Mesendoderm (in vitro differentiated cells): Measurements from ENCODE around the gene SCYGR7.
A peak's percentile ranks its signal among the peaks of the same experiment; 100 is the strongest.
"Not testable (repeated sequence)": the region's sequence is repeated elsewhere in the genome, so short reads cannot be mapped to it uniquely, and the experiment has no call there.

Experiments used
- DNase-seq: peaks from one replicate; pipeline ENCODE4 v3.0.0; 2013
- H2AK5ac ChIP-seq: 2 replicates; pipeline ENCODE4 v1.6.1; 2013; ENCODE audit warnings: low read length, inconsistent platforms
- H2BK120ac ChIP-seq: 2 replicates; pipeline ENCODE4 v1.6.1; 2013; ENCODE audit warnings: low read depth, mild to moderate bottlenecking, low read length, moderate library complexity, mixed read lengths
- H2BK15ac ChIP-seq: replicated peaks from 2 replicates; pipeline ENCODE4 v1.6.1; 2013; ENCODE audit warnings: low read depth, mild to moderate bottlenecking, moderate library complexity
- H2BK5ac ChIP-seq: 2 replicates; pipeline ENCODE4 v1.6.1; 2013; ENCODE audit warnings: low read length, inconsistent platforms
- H3K18ac ChIP-seq: 2 replicates; pipeline ENCODE4 v1.6.1; 2013; ENCODE audit warnings: mild to moderate bottlenecking, low read length, mixed read lengths
- H3K23ac ChIP-seq: one replicate; pipeline ENCODE4 v1.6.1; 2013; ENCODE audit warnings: low read length
- H3K27ac ChIP-seq: 2 replicates; pipeline ENCODE4 v1.5.1; 2013; ENCODE audit warnings: low read depth, mild to moderate bottlenecking, inconsistent platforms, low read length, moderate library complexity
- H3K27me3 ChIP-seq: 2 replicates; pipeline ENCODE4 v1.6.1; 2013; ENCODE audit warnings: low read length, control low read depth, mild to moderate bottlenecking, inconsistent platforms; ENCODE audit not compliant: insufficient read depth, poor library complexity
- H3K36me3 ChIP-seq: 2 replicates; pipeline ENCODE4 v1.6.1; 2013; ENCODE audit warnings: low read length, inconsistent platforms; ENCODE audit not compliant: control insufficient read depth, insufficient read depth
- H3K4ac ChIP-seq: one replicate; pipeline ENCODE4 v1.6.1; 2013; ENCODE audit warnings: low read depth, mild to moderate bottlenecking, low read length, moderate library complexity
- H3K4me1 ChIP-seq: 2 replicates; pipeline ENCODE4 v1.6.1; 2013; ENCODE audit warnings: low read depth, low read length, inconsistent platforms; ENCODE audit not compliant: control insufficient read depth
- H3K4me2 ChIP-seq: 2 replicates; pipeline ENCODE4 v1.6.1; 2013; ENCODE audit warnings: low read length
- H3K4me3 ChIP-seq: 2 replicates; pipeline ENCODE4 v1.5.1; 2013; ENCODE audit warnings: mild to moderate bottlenecking, low read length
- H3K56ac ChIP-seq: one replicate; pipeline ENCODE4 v1.6.1; 2013; ENCODE audit warnings: low read length
- H3K79me1 ChIP-seq: 2 replicates; pipeline ENCODE4 v1.6.1; 2013; ENCODE audit warnings: low read length, inconsistent platforms
- H3K79me2 ChIP-seq: 2 replicates; pipeline ENCODE4 v1.6.1; 2013; ENCODE audit warnings: mild to moderate bottlenecking, low read length; ENCODE audit not compliant: control insufficient read depth, insufficient read depth
- H3K9ac ChIP-seq: 2 replicates; pipeline ENCODE4 v1.6.1; 2013; ENCODE audit warnings: low read length, inconsistent platforms
- H4K5ac ChIP-seq: one replicate; pipeline ENCODE4 v1.6.1; 2013; ENCODE audit warnings: low read length
- H4K8ac ChIP-seq: one replicate; pipeline ENCODE4 v1.6.1; 2013; ENCODE audit warnings: low read depth, mild to moderate bottlenecking, control low read depth, low read length, moderate library complexity
- WGBS: extraction: QIAGEN DNeasy Blood & Tissue Kit; methylation state at CpG from one replicate; pipeline ENCODE4 v1.1.7; 2013; ENCODE audit warnings: low lambda C conversion rate, missing lambda C conversion rate; ENCODE audit not compliant: insufficient coverage; ENCODE audit errors: extremely low coverage; 5-methylcytosine and 5-hydroxymethylcytosine counted together

SCYGR7 gene

DNA sequence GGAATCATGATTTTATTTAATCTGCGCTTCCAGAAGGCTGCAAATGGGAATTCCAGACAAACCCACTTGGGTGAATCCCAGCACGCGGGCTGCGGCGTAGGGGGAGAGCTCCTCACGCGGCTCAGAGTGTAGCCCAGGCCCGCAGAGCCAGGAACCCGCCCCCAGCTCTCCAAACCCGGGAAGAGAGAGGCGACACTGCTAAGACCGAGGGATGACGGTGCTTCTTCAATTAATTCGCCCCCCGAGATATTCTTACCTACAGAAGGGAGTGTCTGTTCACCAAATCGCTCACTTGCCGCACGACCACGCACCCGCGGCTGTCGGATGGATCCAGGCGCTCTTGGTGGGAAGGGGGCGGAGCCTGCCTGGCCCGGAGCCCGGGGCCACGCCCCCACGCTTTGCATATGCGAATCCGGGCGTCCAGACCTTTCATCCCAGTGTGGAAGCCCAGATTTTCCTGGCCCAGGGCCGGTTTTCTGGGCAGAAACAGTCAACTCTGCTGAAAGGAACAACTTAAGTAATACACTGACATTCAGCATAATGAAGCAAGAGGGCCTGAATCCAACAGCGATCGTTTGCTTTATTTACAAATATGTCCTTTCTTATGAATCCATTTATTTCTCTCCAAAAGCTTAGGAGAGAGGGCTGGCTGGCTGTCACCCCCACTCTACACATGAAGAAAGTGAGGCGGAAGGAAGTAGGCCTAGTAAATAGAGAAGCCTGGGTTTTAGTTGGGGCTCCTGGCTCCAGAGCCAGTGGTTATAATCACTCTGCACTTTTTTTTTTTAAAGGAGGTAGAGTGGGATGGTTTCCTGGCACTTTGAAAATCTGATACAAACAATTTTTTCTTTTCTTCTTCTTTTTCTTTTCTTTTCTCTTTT lies 10.2 kb upstream of the SCYGR7 start, which contains the start of gene SLC19A3:
Gene SLC19A3 (minus strand): TSS at position 342 of the 881 bp plus-strand sequence. CDS start 15,710 bp downstream, outside the sequence.
- Histone ChIP-seq H3K79me2 (no peaks in the 10 kb centered on the region), H4K8ac (no peak within 1 kb of the TSS), H2BK5ac (no peak within 1 kb of the TSS), H3K18ac (peak within 1 kb of the TSS; percentile 24), H3K27ac (no peak within 1 kb of the TSS), H3K56ac (peak within 1 kb of the TSS; percentile 75), H2BK120ac (no peak within 1 kb of the TSS), H3K4me2 (peak within 1 kb of the TSS; percentile 69), H3K4me1 (no peaks in the 10 kb centered on the region), H3K23ac (no peak within 1 kb of the TSS), H2AK5ac (no peak within 1 kb of the TSS), H3K4ac (no peak within 1 kb of the TSS), H4K5ac (no peak within 1 kb of the TSS), H3K36me3 (no peaks in the 10 kb centered on the region), H3K9ac (peak within 1 kb of the TSS; percentile 54), H3K4me3 (peak within 1 kb of the TSS; percentile 61), H3K27me3 (no peaks in the 10 kb centered on the region), H2BK15ac (no peak within 1 kb of the TSS), H3K79me1 (no peaks in the 10 kb centered on the region)
- peak; percentile 86 for DNase-seq
- no CpG with 5 or more reads among the region's 35 CpGs for WGBS

DNA sequence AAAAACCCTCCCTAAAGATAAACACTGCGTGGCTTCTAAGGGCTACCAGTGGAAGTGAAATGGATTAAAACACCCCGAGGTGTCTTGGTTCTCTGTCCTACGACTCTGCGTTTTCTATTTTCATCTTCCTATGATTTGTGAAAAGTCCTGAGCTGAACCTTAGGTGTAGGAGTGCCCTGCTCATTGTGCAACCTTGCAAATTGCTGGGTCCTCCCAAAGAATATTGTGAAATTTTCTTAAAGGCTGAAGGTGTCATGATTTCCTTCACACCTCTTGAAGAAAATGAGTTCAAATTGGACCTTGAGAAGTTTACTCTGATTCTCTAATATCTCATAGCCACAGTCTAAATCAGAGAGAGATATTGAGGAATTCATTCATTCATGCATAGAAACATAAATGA lies 8.5 kb upstream of the SCYGR7 start:
- no peaks in the 10 kb centered on the region for H3K79me1 ChIP-seq
- H3K4me3 ChIP-seq, result no peak overlapping the region
- no peak for DNase-seq
- WGBS, result no CpG with 5 or more reads among the region's 4 CpGs
- no peak overlapping the region for H3K4ac ChIP-seq
- H3K56ac ChIP-seq, result no peak overlapping the region
- no peak overlapping the region for H3K23ac ChIP-seq
- H3K36me3 ChIP-seq, result no peaks in the 10 kb centered on the region
- H3K27ac ChIP-seq, result no peak overlapping the region
- H3K9ac ChIP-seq, result no peak overlapping the region
- no peaks in the 10 kb centered on the region for H3K27me3 ChIP-seq
- no peak overlapping the region for H4K8ac ChIP-seq
- no peak overlapping the region for H2BK5ac ChIP-seq
- no peak overlapping the region for H2BK120ac ChIP-seq
- no peak overlapping the region for H2BK15ac ChIP-seq
- no peaks in the 10 kb centered on the region for H3K4me1 ChIP-seq
- H2AK5ac ChIP-seq, result no peak overlapping the region
- H4K5ac ChIP-seq, result no peak overlapping the region
- no peaks in the 10 kb centered on the region for H3K79me2 ChIP-seq
- no peak overlapping the region for H3K18ac ChIP-seq
- H3K4me2 ChIP-seq, result no peak overlapping the region

DNA sequence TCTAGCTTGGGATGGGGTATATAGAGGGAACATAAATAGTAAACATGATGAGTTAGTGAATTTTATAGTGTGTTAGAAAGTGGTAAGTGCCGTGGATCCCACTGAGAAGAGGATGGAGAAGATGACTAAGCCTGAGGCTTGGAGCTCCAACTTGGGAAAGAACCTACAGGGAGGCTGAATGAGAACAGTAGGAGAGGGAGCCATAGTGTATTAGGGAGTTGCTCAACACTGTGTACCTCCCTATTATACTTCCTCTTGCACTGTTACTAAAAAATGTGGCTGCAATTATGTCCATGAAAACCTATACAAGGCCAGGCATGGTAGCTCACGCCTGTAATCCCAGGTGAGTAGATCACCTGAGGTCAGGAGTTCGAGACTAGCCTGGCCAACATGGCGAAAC lies 7.5 kb upstream of the SCYGR7 start:
- Histone ChIP-seq H4K5ac (no peak overlapping the region), H3K4me1 (no peaks in the 10 kb centered on the region), H3K4me2 (no peak overlapping the region), H4K8ac (no peak overlapping the region), H3K27me3 (no peaks in the 10 kb centered on the region), H3K18ac (no peak overlapping the region), H3K79me1 (no peaks in the 10 kb centered on the region), H3K56ac (no peak overlapping the region), H2BK15ac (no peak overlapping the region), H3K27ac (no peak overlapping the region), H3K36me3 (no peaks in the 10 kb centered on the region), H2AK5ac (no peak overlapping the region), H3K79me2 (no peaks in the 10 kb centered on the region), H3K9ac (no peak overlapping the region), H3K23ac (no peak overlapping the region), H3K4me3 (no peak overlapping the region), H3K4ac (no peak overlapping the region), H2BK5ac (no peak overlapping the region), H2BK120ac (no peak overlapping the region)
- WGBS, result no CpG with 5 or more reads among the region's 4 CpGs
- no peak for DNase-seq

DNA sequence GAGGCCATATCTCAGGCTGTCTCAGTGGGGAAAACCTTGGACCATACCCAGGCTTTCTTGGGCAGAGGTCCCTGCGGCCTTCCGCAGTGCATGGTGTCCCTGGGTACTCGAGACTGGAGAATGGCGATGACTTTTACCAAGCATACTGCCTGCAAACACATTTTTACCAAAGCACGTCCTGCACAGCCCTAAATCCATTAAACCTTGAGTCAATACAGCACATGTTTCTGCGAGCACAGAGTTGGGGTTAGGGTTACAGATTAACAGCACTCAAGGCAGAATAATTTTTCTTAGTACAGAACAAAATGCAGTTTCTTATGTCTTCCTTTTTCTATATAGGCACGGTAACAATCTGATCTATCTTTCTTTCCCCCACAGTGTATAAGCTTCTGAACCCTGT lies 5.3 kb upstream of the SCYGR7 start:
- H2BK15ac ChIP-seq, H2AK5ac ChIP-seq, H3K79me2 ChIP-seq, H3K9ac ChIP-seq, H2BK5ac ChIP-seq, H3K79me1 ChIP-seq, DNase-seq, H3K27me3 ChIP-seq, H3K4ac ChIP-seq, H3K23ac ChIP-seq, H3K18ac ChIP-seq, H3K56ac ChIP-seq, H3K4me1 ChIP-seq, H3K27ac ChIP-seq, H3K4me3 ChIP-seq, H4K5ac ChIP-seq, H3K4me2 ChIP-seq, H3K36me3 ChIP-seq, H4K8ac ChIP-seq, H2BK120ac ChIP-seq: not testable (repeated sequence)
- no CpG with 5 or more reads among the region's 7 CpGs for WGBS

GRCh38 chr2:227724394-227725039 lies 3.6 kb upstream of the SCYGR7 start, which contains the start of gene SCYGR6:
TSS of gene SCYGR6 (minus strand) at chr2:227724757. CDS start at chr2:227724757, 0 bp downstream.
- Histone ChIP-seq H3K4me3 (no peak within 1 kb of the TSS), H3K79me1 (no peaks in the 10 kb centered on the region), H4K8ac (no peak within 1 kb of the TSS), H3K79me2 (no peaks in the 10 kb centered on the region), H3K4ac (no peak within 1 kb of the TSS), H2BK5ac (no peak within 1 kb of the TSS), H3K4me1 (no peaks in the 10 kb centered on the region), H3K36me3 (no peaks in the 10 kb centered on the region), H4K5ac (no peak within 1 kb of the TSS), H2AK5ac (no peak within 1 kb of the TSS), H3K23ac (no peak within 1 kb of the TSS), H2BK120ac (no peak within 1 kb of the TSS), H3K27ac (no peak within 1 kb of the TSS), H3K4me2 (no peak within 1 kb of the TSS), H3K9ac (no peak within 1 kb of the TSS), H3K56ac (no peak within 1 kb of the TSS), H2BK15ac (no peak within 1 kb of the TSS), H3K18ac (no peak within 1 kb of the TSS), H3K27me3 (no peaks in the 10 kb centered on the region)
- DNase-seq, result no peak
- no CpG with 5 or more reads among the region's 15 CpGs for WGBS
